Liver (tissue), 3 donors: ENCODE measurements around the gene TUBGCP2.

Experiments used
- JUND ChIP-seq, 2 donors: IDR thresholded peaks; 2 replicates each; pipeline ENCODE4 v1.6.1; 2016; ENCODE audit warnings: antibody characterized with exemption in 2 of 2
- NR2F2 ChIP-seq: IDR thresholded peaks from 2 replicates; pipeline ENCODE4 v1.6.1; 2016; ENCODE audit warnings: antibody characterized with exemption
- RAD21 ChIP-seq, 2 donors: IDR thresholded peaks; 2 replicates each; pipeline ENCODE4 v1.6.1; 2016; ENCODE audit warnings: antibody characterized with exemption in 2 of 2, mild to moderate bottlenecking in 2 of 2
- TAF1 ChIP-seq: conservative IDR thresholded peaks from 2 replicates; pipeline ENCODE4 v1.6.1; 2016; ENCODE audit warnings: antibody characterized with exemption, mild to moderate bottlenecking
- TF ChIP-seq, protein P1 (sequence below): IDR thresholded peaks from 2 replicates; pipeline ENCODE4 v1.6.1; 2016; ENCODE audit warnings: antibody characterized with exemption, mild to moderate bottlenecking
- TF ChIP-seq, protein P2 (sequence below): fragments of 150-350 bp; IDR thresholded peaks from 2 replicates; pipeline ENCODE4 v1.5.1; 2017; ENCODE audit warnings: improper control_type of control experiment, low read depth, low read length; ENCODE audit not compliant: missing input control
- TF ChIP-seq, protein P3 (sequence below): IDR thresholded peaks from 2 replicates; pipeline ENCODE4 v1.6.1; 2016; ENCODE audit warnings: antibody characterized with exemption
- TF ChIP-seq, protein P4 (sequence below): IDR thresholded peaks from 2 replicates; pipeline ENCODE4 v1.6.1; 2016; ENCODE audit warnings: antibody characterized with exemption
- donor health status: healthy.
- donor health status: healthy.

DNA sequence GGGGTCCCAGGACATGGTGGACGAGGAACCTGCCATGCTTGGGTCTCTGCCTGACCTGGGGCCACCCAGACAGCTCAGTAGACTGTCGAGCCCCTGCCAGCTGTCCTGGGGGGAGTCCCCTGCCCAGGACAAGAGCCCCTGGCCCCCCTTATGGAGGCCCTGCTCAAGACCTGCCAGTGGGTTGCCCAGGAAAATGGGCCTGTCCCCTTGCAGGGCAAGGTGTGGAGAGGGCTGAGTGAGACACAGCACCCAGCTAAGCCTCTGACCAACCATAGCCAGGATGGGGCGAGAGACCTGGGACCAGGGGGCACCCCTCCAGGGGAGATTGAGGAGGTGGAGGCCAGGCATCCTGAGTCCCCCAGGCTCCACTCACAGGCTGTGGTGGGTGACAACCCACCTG is 47.3 kb upstream of the TUBGCP2 start:
- TF ChIP-seq, protein P1, sequence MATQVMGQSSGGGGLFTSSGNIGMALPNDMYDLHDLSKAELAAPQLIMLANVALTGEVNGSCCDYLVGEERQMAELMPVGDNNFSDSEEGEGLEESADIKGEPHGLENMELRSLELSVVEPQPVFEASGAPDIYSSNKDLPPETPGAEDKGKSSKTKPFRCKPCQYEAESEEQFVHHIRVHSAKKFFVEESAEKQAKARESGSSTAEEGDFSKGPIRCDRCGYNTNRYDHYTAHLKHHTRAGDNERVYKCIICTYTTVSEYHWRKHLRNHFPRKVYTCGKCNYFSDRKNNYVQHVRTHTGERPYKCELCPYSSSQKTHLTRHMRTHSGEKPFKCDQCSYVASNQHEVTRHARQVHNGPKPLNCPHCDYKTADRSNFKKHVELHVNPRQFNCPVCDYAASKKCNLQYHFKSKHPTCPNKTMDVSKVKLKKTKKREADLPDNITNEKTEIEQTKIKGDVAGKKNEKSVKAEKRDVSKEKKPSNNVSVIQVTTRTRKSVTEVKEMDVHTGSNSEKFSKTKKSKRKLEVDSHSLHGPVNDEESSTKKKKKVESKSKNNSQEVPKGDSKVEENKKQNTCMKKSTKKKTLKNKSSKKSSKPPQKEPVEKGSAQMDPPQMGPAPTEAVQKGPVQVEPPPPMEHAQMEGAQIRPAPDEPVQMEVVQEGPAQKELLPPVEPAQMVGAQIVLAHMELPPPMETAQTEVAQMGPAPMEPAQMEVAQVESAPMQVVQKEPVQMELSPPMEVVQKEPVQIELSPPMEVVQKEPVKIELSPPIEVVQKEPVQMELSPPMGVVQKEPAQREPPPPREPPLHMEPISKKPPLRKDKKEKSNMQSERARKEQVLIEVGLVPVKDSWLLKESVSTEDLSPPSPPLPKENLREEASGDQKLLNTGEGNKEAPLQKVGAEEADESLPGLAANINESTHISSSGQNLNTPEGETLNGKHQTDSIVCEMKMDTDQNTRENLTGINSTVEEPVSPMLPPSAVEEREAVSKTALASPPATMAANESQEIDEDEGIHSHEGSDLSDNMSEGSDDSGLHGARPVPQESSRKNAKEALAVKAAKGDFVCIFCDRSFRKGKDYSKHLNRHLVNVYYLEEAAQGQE: no peak
- TF ChIP-seq TAF1 (no peak), JUND (IDR thresholded peaks at IDR 0.05) (no peak), RAD21 (IDR thresholded peaks at IDR 0.05) (no peak), NR2F2 (no peak)
- TF ChIP-seq, protein P2, sequence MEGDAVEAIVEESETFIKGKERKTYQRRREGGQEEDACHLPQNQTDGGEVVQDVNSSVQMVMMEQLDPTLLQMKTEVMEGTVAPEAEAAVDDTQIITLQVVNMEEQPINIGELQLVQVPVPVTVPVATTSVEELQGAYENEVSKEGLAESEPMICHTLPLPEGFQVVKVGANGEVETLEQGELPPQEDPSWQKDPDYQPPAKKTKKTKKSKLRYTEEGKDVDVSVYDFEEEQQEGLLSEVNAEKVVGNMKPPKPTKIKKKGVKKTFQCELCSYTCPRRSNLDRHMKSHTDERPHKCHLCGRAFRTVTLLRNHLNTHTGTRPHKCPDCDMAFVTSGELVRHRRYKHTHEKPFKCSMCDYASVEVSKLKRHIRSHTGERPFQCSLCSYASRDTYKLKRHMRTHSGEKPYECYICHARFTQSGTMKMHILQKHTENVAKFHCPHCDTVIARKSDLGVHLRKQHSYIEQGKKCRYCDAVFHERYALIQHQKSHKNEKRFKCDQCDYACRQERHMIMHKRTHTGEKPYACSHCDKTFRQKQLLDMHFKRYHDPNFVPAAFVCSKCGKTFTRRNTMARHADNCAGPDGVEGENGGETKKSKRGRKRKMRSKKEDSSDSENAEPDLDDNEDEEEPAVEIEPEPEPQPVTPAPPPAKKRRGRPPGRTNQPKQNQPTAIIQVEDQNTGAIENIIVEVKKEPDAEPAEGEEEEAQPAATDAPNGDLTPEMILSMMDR: no peak
- TF ChIP-seq, protein P3, sequence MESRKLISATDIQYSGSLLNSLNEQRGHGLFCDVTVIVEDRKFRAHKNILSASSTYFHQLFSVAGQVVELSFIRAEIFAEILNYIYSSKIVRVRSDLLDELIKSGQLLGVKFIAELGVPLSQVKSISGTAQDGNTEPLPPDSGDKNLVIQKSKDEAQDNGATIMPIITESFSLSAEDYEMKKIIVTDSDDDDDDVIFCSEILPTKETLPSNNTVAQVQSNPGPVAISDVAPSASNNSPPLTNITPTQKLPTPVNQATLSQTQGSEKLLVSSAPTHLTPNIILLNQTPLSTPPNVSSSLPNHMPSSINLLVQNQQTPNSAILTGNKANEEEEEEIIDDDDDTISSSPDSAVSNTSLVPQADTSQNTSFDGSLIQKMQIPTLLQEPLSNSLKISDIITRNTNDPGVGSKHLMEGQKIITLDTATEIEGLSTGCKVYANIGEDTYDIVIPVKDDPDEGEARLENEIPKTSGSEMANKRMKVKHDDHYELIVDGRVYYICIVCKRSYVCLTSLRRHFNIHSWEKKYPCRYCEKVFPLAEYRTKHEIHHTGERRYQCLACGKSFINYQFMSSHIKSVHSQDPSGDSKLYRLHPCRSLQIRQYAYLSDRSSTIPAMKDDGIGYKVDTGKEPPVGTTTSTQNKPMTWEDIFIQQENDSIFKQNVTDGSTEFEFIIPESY: no peak
- TF ChIP-seq, protein P4, sequence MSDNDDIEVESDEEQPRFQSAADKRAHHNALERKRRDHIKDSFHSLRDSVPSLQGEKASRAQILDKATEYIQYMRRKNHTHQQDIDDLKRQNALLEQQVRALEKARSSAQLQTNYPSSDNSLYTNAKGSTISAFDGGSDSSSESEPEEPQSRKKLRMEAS: no peak
